HFFc6 (cell line): ENCODE results near the gene STX8. TPM values are rescaled to one million over a fixed set of nuclear protein-coding genes. Genes with fewer than 3 reads are reported as not detected.

Experiments
- DNase-seq: peaks from one replicate; pipeline ENCODE4 v3.0.0-alpha.2; 2018
- H3K27ac Mint-ChIP-seq: 2 replicates; pipeline ENCODE4 v1.8.0; 2020; ENCODE audit warnings: mild to moderate bottlenecking, mixed read lengths
- H3K27me3 Mint-ChIP-seq: 2 replicates; pipeline ENCODE4 v1.8.0; 2021; ENCODE audit warnings: mild to moderate bottlenecking, moderate library complexity, mixed read lengths; ENCODE audit not compliant: insufficient read depth
- H3K36me3 Mint-ChIP-seq: 2 replicates; pipeline ENCODE4 v1.8.0; 2021; ENCODE audit warnings: low read depth, mixed read lengths
- H3K4me1 Mint-ChIP-seq: 2 replicates; pipeline ENCODE4 v1.8.0; 2020; ENCODE audit warnings: low read depth, mixed read lengths
- H3K4me3 Mint-ChIP-seq: 2 replicates; pipeline ENCODE4 v1.8.0; 2020; ENCODE audit warnings: mild to moderate bottlenecking, moderate library complexity, mixed read lengths
- H3K9me3 Mint-ChIP-seq: 2 replicates; pipeline ENCODE4 v1.8.0; 2020; ENCODE audit warnings: mild to moderate bottlenecking, mixed read lengths
- total RNA-seq, 6 experiments: library from RNA; stranded (reverse); fragmentation: NEBNext Ultra II Directional; extraction: Animal tissue kit (Norgen Biotek cat#: 25700); gene quantifications; 2 replicates in 1 of 6; 3 replicates in 5 of 6; pipeline ENCODE4 v1.2.3, GENCODE V29; 2021
- TF ChIP-seq, protein P1 (sequence below): fragments of 200-600 bp; sonication (generic); IDR thresholded peaks from 2 replicates; pipeline ENCODE4 v1.5.0; 2021; ENCODE audit warnings: antibody characterized with exemption, mild to moderate bottlenecking

STX8 gene
- total RNA-seq, 6 experiments from 2014 or later, result 48.9 to 73.8 (median 60.9) TPM

DNA sequence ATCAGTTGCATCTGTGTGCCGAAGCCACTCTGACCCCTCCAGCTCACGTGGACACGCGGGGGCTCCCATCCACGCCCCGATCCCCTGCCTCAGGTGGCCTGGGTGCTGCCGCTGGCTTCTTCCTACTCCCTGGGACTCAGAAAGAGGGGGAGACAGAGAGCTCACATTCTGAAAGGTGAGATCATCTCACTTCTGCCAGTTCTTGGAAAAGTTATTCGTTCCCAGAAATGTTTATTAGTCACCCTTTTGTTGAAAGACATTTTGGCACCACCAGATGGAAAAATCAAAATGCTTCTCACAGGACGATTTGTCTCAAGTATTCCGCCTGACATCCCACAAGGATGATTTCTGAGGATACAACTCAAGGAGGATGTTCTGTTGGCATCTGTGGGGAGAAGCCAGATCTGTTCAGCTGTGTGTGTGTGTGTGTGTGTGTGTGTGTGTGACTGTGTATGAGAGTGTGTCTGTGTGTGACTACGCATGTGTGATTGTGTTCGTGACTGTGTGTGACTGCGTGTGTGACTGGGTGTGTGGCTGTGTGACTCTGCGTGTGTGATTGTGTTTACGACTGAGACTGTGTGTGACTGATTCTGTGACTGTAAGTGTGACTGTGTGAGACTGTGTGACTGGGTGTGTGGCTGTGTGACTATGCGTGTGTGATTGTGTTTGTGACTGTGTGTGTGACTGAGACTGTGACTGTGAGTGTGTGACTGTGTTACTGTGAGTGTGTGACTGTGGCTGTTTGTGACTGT is 347.0 kb downstream of the STX8 start:
- H3K36me3 Mint-ChIP-seq, result no peaks in the 10 kb centered on the region
- peaks cover 10% of the 10 kb centered on the region; the same call in 1 of the 2 replicates for H3K9me3 Mint-ChIP-seq
- H3K4me1 Mint-ChIP-seq, result no peaks in the 10 kb centered on the region
- H3K4me3 Mint-ChIP-seq, result no peak overlapping the region
- DNase-seq, result peak; percentile 35
- no peaks in the 10 kb centered on the region; the same call in 1 of the 2 replicates for H3K27me3 Mint-ChIP-seq
- H3K27ac Mint-ChIP-seq, result no peak overlapping the region
- TF ChIP-seq, protein P1, sequence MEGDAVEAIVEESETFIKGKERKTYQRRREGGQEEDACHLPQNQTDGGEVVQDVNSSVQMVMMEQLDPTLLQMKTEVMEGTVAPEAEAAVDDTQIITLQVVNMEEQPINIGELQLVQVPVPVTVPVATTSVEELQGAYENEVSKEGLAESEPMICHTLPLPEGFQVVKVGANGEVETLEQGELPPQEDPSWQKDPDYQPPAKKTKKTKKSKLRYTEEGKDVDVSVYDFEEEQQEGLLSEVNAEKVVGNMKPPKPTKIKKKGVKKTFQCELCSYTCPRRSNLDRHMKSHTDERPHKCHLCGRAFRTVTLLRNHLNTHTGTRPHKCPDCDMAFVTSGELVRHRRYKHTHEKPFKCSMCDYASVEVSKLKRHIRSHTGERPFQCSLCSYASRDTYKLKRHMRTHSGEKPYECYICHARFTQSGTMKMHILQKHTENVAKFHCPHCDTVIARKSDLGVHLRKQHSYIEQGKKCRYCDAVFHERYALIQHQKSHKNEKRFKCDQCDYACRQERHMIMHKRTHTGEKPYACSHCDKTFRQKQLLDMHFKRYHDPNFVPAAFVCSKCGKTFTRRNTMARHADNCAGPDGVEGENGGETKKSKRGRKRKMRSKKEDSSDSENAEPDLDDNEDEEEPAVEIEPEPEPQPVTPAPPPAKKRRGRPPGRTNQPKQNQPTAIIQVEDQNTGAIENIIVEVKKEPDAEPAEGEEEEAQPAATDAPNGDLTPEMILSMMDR, result no peak

DNA sequence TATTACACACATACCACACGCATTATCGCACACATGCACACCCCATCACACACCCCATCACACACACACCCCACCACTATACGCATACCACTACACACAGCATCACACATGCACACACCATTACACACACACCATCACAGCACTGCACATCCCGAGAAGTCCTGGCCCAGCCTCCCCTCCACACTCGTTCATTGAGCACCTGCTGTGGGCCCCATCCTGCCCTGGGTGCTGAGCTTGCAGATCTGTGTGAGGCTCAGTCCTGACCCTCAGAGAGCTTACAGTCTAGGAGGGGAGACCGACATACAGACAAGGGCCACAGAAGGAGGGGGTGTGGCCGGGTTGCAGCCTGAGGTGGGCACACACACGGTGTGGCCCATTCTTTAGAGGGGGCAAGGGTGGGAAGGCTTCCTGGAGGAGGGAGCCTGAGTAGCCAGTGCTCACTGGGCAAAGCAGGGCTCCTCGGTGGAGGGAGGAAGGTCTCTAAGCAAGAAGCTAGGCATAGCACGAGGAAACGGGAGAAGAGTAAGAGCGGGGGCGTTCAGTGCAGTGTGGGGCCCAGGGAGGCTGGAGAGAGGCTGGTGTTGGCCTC is 347.7 kb downstream of the STX8 start:
- Mint-ChIP-seq H3K4me3 (no peak overlapping the region), H3K4me1 (no peaks in the 10 kb centered on the region), H3K36me3 (no peaks in the 10 kb centered on the region), H3K27ac (no peak overlapping the region), H3K9me3 (peaks cover 10% of the 10 kb centered on the region; the same call in 1 of the 2 replicates), H3K27me3 (no peaks in the 10 kb centered on the region; the same call in 1 of the 2 replicates)
- DNase-seq, result no peak
- TF ChIP-seq, protein P1, result no peak

DNA sequence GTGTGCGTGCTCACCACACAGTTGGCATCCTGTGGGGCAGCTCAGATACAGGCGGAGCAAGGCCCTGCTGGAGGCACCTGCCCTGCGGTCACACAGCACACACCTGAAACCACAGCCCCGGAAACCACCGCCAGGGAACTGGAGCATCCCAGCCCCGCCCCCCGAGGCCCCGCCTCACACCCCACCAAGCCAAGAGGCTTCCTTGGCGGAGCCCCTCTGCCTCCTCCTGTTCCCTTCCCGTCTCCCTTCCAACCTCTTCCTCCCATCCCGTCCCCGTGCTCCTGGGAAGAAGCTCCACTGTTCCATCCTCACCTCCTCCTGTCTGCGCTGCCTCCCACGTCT is 348.9 kb downstream of the STX8 start:
- Mint-ChIP-seq H3K4me3 (no peak overlapping the region), H3K27me3 (no peaks in the 10 kb centered on the region; the same call in 1 of the 2 replicates), H3K9me3 (peaks cover 14% of the 10 kb centered on the region), H3K27ac (no peak overlapping the region), H3K4me1 (no peaks in the 10 kb centered on the region), H3K36me3 (no peaks in the 10 kb centered on the region)
- DNase-seq, result no peak
- TF ChIP-seq, protein P1, result no peak

DNA sequence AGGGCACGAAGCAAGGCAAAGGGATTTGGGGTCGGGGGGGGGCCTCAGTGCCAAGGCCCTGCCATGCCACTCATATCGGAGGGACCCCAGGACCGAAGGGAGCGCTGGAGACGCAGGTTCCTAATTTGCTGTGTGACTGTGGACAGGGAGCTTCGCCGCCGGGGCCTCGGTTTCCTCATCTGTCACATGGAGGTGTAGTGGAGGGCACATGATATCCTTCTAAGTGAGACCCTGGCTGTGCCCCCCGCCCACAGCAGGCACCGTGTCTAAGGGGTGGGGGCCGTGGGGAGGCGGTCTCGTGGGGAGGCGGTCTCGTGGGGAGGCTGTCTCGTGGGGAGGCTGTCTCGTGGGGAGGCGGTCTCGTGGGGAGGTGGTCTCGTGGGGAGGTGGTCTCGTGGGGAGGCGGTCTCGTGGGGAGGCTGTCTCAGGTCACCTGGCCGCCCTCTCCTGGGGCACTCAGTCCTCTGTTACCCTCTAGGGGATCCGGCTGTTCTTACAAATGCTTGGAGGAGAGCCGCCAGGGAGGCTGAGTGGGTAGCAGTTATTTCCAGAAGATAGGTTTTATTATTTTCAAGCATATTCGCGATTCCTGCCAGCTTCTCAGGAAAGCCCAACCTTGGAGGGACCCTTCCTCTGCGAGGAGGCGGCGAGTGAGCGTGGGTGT is 349.4 kb downstream of the STX8 start:
- H3K27me3 Mint-ChIP-seq, result no peaks in the 10 kb centered on the region; the same call in 1 of the 2 replicates
- H3K4me3 Mint-ChIP-seq, result no peak overlapping the region
- no peak overlapping the region for H3K27ac Mint-ChIP-seq
- DNase-seq, result no peak
- TF ChIP-seq, protein P1, result no peak
- no peaks in the 10 kb centered on the region for H3K36me3 Mint-ChIP-seq
- peaks cover 14% of the 10 kb centered on the region for H3K9me3 Mint-ChIP-seq
- no peaks in the 10 kb centered on the region for H3K4me1 Mint-ChIP-seq

DNA sequence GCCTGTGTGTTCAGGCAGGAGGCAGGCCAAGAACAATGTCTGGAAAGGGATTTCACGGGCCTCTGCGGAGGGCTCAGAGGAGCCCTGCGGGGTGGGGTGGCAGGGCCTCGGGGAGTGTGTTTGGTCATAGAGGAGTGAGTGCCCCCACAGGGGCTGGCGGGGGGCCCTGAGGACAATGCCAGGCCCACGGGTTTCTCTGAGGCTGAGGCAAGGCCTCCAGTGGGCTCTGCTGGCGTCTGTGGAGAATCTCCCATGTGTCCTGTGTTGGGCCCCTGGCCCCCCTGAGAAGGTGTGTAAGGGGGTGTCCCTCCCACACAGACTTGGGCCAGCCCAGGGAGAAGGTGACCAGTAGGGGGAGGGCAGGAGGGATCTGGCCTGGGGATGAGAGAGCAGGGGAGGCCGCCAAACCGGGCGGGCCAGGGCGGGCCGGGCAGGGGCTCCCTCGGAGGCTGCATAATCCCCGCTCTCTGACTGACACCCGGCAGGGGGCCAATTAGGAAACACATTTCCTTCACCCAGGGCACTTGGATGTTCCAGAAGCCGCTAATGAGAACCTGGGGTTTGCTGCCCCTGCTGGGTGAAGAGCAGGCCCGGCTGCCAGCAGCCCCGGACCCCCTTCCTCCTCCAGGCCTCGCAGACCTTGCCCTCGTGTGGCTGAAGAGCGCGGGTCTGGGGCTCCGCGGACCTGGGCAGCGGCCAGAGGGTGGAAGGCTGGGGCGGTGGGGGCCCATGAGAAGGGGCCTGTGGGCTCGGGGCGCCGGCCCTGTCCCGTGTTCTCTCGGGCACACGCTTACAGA is 350.1 kb downstream of the STX8 start:
- Mint-ChIP-seq H3K27ac (no peak overlapping the region), H3K4me1 (no peaks in the 10 kb centered on the region), H3K4me3 (no peak overlapping the region), H3K36me3 (no peaks in the 10 kb centered on the region), H3K9me3 (peaks cover 16% of the 10 kb centered on the region), H3K27me3 (no peaks in the 10 kb centered on the region; the same call in 1 of the 2 replicates)
- TF ChIP-seq, protein P1, result 0 out of 2 replicates have a peak, but pooled peaks have one; percentile 13
- DNase-seq, result no peak
